ENCODE results near the gene IGF2BP3.
A peak's percentile ranks its signal among the peaks of the same experiment; 100 is the strongest.

The IGF2BP3 gene

GRCh38 chr7:23373151-23374004 is 96.9 kb downstream of the IGF2BP3 start:
- DNase-seq (ENCODE audit: low spot score) = no peak

- DNase-seq (ENCODE audit: low spot score) = no peak
Measured at GRCh38 chr7:23372611-23373010, 97.7 kb downstream of the IGF2BP3 start.

- no peak for DNase-seq (ENCODE audit: low spot score)
Measured at GRCh38 chr7:23371654-23372053, 98.6 kb downstream of the IGF2BP3 start.

- DNase-seq (ENCODE audit: low spot score) = no peak
Measured at GRCh38 chr7:23369695-23370404, 100.4 kb downstream of the IGF2BP3 start.

DNA sequence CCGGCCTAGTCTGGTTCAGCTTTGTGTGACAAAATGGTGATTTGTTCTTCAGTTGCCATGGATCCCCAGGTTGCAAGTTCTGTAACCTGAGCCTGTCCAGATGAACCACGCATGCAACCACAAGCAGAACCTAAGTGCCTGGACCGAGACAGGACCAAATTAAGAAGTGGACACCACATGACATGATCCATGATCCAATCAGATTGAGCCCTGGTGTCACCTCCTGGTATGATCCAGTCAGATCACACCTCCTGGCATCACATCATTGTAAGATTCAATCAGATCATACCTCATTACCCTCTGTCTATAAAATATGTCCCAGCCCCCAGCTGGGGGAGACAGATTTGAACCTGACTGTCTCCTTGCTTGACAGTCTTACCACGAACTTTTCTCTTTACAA is 101.2 kb downstream of the IGF2BP3 start:
- DNase-seq (ENCODE audit: low spot score) = no peak

- no peak for DNase-seq (ENCODE audit: low spot score)
Measured at GRCh38 chr7:23358152-23358674, 112.1 kb downstream of the IGF2BP3 start.

GRCh38 chr7:23357190-23358093 is 112.8 kb downstream of the IGF2BP3 start:
- no peak for DNase-seq (ENCODE audit: low spot score)

GRCh38 chr7:23356726-23357125 is 113.6 kb downstream of the IGF2BP3 start:
- DNase-seq (ENCODE audit: low spot score) = no peak

- DNase-seq (ENCODE audit: low spot score) = no peak
Measured at GRCh38 chr7:23356168-23356567, 114.1 kb downstream of the IGF2BP3 start.

DNA sequence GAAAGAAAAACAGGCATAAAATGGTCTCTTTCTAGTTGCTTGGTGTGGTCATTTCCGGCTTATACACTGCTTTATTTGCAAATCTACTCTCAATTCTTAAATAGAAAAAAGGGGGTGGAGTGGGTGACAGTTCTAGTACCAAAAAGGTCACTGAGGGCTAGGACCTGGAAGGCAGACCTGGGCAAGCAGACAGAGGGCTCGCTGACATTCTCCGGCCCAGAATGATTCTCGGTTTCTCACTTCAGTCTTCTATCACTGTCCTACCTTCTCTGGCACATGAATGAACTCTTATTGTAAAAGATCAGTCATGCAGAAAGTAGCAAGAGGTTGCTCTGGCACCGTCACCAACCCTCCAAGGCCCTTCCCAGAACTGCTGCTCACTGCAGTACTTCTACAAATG is 117.1 kb downstream of the IGF2BP3 start:
- no peak for DNase-seq (ENCODE audit: low spot score)

DNA sequence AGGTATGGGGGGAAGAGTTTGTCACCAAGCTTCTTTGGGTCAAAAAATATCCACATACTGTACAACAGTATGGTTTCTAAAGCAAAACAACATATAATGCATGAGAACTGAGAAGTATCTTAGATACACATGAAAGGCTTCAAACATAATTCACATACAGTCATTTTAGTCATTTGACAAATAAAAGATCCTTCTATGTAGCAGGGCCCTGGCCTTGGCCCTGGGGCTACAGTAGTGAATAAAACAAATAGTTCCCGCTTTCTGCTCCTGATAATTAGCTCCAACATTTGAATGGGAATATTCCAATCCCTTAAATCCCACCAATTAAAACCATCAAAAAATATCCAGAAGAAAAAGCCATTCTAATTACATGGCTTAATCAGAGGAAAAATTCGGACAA is 119.8 kb downstream of the IGF2BP3 start:
- no peak for DNase-seq (ENCODE audit: low spot score)

- DNase-seq (ENCODE audit: low spot score) = peak; percentile 50
Measured at GRCh38 chr7:23349484-23350157, 120.7 kb downstream of the IGF2BP3 start.

DNA sequence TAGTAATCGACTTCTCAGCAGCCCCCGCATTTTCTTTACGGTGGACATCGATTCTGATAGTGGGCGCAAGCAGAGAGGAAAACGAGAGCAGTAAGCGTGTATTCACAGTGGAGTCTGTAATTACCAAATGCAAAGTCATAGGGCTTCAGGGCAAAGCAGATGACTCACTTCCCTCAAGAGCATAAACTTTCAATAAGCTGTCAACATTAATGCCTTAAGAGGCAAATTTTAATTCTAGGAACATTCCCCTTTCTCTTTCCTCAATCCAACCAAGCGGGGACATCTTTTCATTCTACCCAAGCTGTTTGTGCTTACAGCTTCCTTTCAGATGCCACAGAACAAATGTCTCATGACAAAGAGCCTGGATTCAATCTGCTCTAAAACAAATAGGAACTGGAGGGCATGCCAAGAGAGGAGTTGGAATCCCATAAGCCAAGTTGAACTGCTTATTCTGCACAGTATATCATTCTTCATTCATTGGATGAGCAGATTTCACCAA is 122.6 kb downstream of the IGF2BP3 start:
- DNase-seq (ENCODE audit: low spot score) = peak; percentile 81

GRCh38 chr7:23347033-23347681 is 123.1 kb downstream of the IGF2BP3 start:
- no peak for DNase-seq (ENCODE audit: low spot score)

GRCh38 chr7:23346316-23346715 is 124.0 kb downstream of the IGF2BP3 start:
- DNase-seq (ENCODE audit: low spot score) = no peak

GRCh38 chr7:23345601-23346000 is 124.7 kb downstream of the IGF2BP3 start:
- DNase-seq (ENCODE audit: low spot score) = no peak

- DNase-seq (ENCODE audit: low spot score) = no peak
Measured at GRCh38 chr7:23343806-23344475, 126.3 kb downstream of the IGF2BP3 start.

GRCh38 chr7:23343102-23343501 is 127.2 kb downstream of the IGF2BP3 start:
- DNase-seq (ENCODE audit: low spot score) = no peak

DNA sequence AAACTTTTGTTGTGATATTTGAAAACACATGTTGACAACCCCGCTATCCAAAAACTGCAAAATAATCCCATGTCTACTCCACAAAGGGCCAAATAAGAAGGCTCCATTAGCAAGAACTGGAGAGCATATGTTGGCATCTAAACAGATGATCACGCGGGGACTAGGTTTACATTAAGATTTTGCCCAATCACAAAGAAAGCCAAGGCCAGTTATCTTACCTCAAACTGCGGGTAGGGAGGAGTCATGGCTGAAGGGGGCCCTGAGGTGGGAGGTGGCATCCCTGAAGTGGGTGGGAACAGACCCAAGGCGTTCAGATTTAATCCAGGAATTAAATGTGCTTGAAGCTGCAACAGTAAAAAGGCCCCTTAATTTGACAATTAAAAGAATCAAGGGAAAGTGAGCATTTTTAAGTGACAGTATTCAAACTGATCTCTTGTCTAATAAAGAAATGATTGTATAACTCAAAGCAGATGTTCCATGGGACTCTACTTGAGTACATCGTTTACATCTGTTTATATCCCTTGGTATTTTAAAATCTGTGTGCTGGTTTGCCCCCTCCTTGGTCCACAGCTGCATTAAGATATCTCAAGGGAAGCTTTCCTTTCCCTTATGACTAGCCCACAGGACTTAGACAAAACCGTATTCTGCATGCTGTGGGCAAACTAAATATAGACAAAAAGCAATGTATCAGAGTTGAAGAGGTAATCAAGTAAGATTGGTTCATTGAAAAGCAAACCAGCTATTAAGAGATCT is 128.3 kb downstream of the IGF2BP3 start:
- DNase-seq (ENCODE audit: low spot score) = no peak

All from AG20443 (cell line).